Lower leg skin (tissue), 4 donors: ENCODE results near the gene CAB39L. TPM values are rescaled to one million over a fixed set of nuclear protein-coding genes. Genes with fewer than 3 reads are reported as not detected.

ENCODE experiments used
- DNase-seq, 2 donors: peaks; one replicate each; pipeline ENCODE4 v3.0.0-alpha.2; 2019; ENCODE audit warnings: low spot score in 2 of 2
- H3K4me3 ChIP-seq: fragments of 200-600 bp; sonication (generic); 2 replicates; pipeline ENCODE4 v1.5.1; 2017; ENCODE audit warnings: mild to moderate bottlenecking, low read depth; ENCODE audit not compliant: poor library complexity, severe bottlenecking
- CTCF ChIP-seq, 3 donors: fragments of 450-650 bp; IDR thresholded peaks; one replicate each; pipeline ENCODE4 v1.5.1; 2016; ENCODE audit warnings: antibody characterized with exemption in 3 of 3, mild to moderate bottlenecking in 3 of 3, moderate library complexity in 2 of 3
- POLR2A ChIP-seq, 2 donors: fragments of 450-650 bp; IDR thresholded peaks; one replicate each; pipeline ENCODE4 v1.6.1; 2016 to 2017; ENCODE audit warnings: antibody characterized with exemption in 2 of 2, mild to moderate bottlenecking in 1 of 2, moderate library complexity in 1 of 2
- WGBS, 2 donors: methylation state at CpG; one replicate each; pipeline ENCODE4 v1.1.5; 2018; 5-methylcytosine and 5-hydroxymethylcytosine counted together
- intact Hi-C: fragments of 100-400 bp; cut with DNase I; formaldehyde crosslinking; loops from one replicate; pipeline ENCODE4 v1.15.0; 2023; ENCODE audit warnings: low total_unique reads
- total RNA-seq, 4 donors: library from RNA; depleted of rRNA; stranded (reverse); fragments of >200 nt; gene quantifications; one replicate each; pipeline ENCODE4 v1.1.0, GENCODE V29; 2016

The CAB39L gene
- total RNA-seq, 4 donors from 2014 or later, result 14.9 to 31.1 (median 26.3) TPM

GRCh38 chr13:49304356-49304755, 139.5 kb downstream of the CAB39L start:
- intact Hi-C loops, result loop anchor here (10.0 kb wide), 1 partner anchor 300 kb away; no protein-coding TSS in a partner anchor
- no peak for DNase-seq
- H3K4me3 ChIP-seq, result no peak overlapping the region
- WGBS, 2 donors, result 94 to 97% methylated on average over 12 of the region's 12 CpGs
- no peak for TF ChIP-seq POLR2A (IDR thresholded peaks at IDR 0.05)
- TF ChIP-seq CTCF (IDR thresholded peaks at IDR 0.05), result no peak

GRCh38 chr13:49303533-49304252, 140.2 kb downstream of the CAB39L start:
- no peak for DNase-seq
- WGBS, 2 donors, result 61 to 64% methylated on average over 11 of the region's 11 CpGs
- intact Hi-C loops, result loop anchor here (10.0 kb wide), 1 partner anchor 301 kb away; no protein-coding TSS in a partner anchor
- TF ChIP-seq POLR2A (IDR thresholded peaks at IDR 0.05), result no peak
- TF ChIP-seq CTCF (IDR thresholded peaks at IDR 0.05), result no peak
- no peak overlapping the region for H3K4me3 ChIP-seq

GRCh38 chr13:49302817-49303216, 141.0 kb downstream of the CAB39L start:
- intact Hi-C loops, result loop anchor here (1.0 to 10.0 kb wide), 2 partner anchors 134 to 302 kb away; no protein-coding TSS in a partner anchor
- TF ChIP-seq POLR2A (IDR thresholded peaks at IDR 0.05) (no peak), CTCF (IDR thresholded peaks at IDR 0.05) (no peak)
- DNase-seq, result peak in 1 of 2 donors; percentile 86
- WGBS, 2 donors, result 68 to 71% methylated on average over 9 of the region's 9 CpGs
- H3K4me3 ChIP-seq, result no peak overlapping the region

- TF ChIP-seq POLR2A (IDR thresholded peaks at IDR 0.05) (no peak), CTCF (IDR thresholded peaks at IDR 0.05) (no peak)
- no peak overlapping the region for H3K4me3 ChIP-seq
- intact Hi-C loops, result loop anchor here (1.0 to 10.0 kb wide), 2 partner anchors 135 to 303 kb away; no protein-coding TSS in a partner anchor
- DNase-seq, result no peak
- 51 to 71% methylated on average over 7 of the region's 7 CpGs for WGBS, 2 donors
Measured at GRCh38 chr13:49302222-49302621, 141.6 kb downstream of the CAB39L start.

GRCh38 chr13:49300739-49301589, 142.9 kb downstream of the CAB39L start:
- H3K4me3 ChIP-seq, result no peak overlapping the region
- intact Hi-C loops, result loop anchor here (10.0 kb wide), 1 partner anchor 304 kb away; no protein-coding TSS in a partner anchor
- peak in 1 of 3 donors; percentile 72 for TF ChIP-seq CTCF (IDR thresholded peaks at IDR 0.05)
- no peak for TF ChIP-seq POLR2A (IDR thresholded peaks at IDR 0.05)
- no peak for DNase-seq
- 38 to 43% methylated on average over 20 of the region's 20 CpGs for WGBS, 2 donors
